Measurements from ENCODE around the gene ERBB4. TPM values are rescaled to one million over a fixed set of nuclear protein-coding genes. Genes with fewer than 3 reads are reported as not detected.

Gene ERBB4
- total and polyA plus RNA-seq, 7 donors: under 0.01 to 0.33 (median 0.08) TPM; not detected in 1

DNA sequence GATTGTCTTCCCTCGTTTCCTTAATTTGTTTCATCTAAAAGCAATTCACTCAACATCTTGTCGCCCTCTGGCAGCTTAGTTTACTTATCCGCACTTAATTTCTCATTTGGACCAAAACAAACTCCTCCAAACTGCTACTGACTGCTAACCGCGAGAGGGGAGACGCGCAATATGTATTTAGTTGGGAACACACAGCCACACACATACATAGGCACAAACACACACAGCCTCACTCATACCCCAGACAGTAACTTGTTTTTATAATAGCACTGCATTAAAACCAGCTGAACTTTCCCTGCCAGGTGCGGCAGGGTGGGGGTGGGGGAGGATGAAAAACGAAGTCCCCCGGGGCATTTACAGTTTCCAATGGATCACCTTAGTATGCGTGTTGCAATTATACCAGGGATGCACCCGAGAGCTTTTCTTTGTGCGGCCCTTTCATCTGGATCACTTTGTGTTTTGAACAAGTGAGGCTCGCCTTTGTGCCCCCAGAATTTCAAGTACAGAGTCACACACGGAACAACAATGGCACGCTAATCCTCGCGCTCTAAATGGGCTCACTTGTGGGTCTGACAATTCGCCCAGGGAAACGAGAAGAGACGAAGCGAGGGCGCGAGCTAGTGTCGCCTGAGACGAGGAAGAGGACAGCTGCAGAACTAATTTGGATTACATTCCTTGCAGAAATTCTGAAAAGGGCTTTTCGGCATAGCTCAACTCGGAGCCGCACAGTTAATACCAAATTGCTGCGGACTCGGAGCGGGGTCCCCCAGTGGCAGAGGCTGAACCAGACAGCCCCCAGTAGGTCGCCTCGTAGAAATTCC is 2.4 kb downstream of the ERBB4 start:
- no peaks in the 10 kb centered on the region for H3K36me3 ChIP-seq
- DNase-seq: no peak
- peaks cover 6 to 32% (median 11%) of the 10 kb centered on the region in 3 donors for H3K27me3 ChIP-seq
- intact Hi-C loops (cut with DNase I): loop anchor here (10.0 kb wide), 1 partner anchor 201 kb away; no protein-coding TSS in a partner anchor
- H3K27ac ChIP-seq: no peak overlapping the region
- H3K4me3 ChIP-seq: peak overlapping the region; percentile 14 to 68 (median 60)
- TF ChIP-seq, protein P1, sequence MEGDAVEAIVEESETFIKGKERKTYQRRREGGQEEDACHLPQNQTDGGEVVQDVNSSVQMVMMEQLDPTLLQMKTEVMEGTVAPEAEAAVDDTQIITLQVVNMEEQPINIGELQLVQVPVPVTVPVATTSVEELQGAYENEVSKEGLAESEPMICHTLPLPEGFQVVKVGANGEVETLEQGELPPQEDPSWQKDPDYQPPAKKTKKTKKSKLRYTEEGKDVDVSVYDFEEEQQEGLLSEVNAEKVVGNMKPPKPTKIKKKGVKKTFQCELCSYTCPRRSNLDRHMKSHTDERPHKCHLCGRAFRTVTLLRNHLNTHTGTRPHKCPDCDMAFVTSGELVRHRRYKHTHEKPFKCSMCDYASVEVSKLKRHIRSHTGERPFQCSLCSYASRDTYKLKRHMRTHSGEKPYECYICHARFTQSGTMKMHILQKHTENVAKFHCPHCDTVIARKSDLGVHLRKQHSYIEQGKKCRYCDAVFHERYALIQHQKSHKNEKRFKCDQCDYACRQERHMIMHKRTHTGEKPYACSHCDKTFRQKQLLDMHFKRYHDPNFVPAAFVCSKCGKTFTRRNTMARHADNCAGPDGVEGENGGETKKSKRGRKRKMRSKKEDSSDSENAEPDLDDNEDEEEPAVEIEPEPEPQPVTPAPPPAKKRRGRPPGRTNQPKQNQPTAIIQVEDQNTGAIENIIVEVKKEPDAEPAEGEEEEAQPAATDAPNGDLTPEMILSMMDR (IDR thresholded peaks at IDR 0.05): no peak
- TF ChIP-seq POLR2AphosphoS5 (IDR thresholded peaks at IDR 0.05) (no peak), POLR2A (IDR thresholded peaks at IDR 0.05) (no peak), EP300 (IDR thresholded peaks at IDR 0.05) (no peak)
- H3K9me3 ChIP-seq: no peaks in the 10 kb centered on the region
- 5 to 7% methylated on average over 34 of the region's 34 CpGs for WGBS, 2 donors
- H3K4me1 ChIP-seq: peaks cover 0 to 27% (median 21%) of the 10 kb centered on the region in 4 donors

DNA sequence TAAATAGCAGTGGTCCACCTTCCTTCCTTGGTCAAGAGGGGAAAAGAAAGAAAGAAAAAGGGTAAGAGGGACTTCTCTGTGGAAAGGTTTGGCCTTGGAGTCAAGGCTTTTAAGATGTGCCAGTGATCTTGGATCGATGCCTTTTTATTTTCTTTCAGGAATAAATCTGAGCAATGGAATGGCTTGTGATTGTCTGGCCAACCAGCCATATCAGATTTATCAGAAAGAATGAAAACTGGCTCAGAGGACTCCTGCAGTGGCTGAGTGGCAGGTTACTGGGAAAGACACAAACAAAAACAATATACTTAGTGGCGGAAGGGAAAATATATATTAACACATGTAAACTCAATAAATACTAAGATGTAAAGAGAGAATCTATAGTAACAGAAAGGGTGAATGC is 4.3 kb downstream of the ERBB4 start:
- WGBS, 2 donors: 89 to 91% methylated on average over 2 of the region's 2 CpGs
- TF ChIP-seq EP300 (IDR thresholded peaks at IDR 0.05): no peak
- no peak for TF ChIP-seq POLR2AphosphoS5 (IDR thresholded peaks at IDR 0.05)
- Histone ChIP-seq H3K36me3 (no peaks in the 10 kb centered on the region), H3K27me3 (peaks cover 6 to 32% (median 11%) of the 10 kb centered on the region in 3 donors), H3K4me1 (peaks cover 0 to 25% (median 21%) of the 10 kb centered on the region in 4 donors), H3K4me3 (no peak overlapping the region), H3K9me3 (no peaks in the 10 kb centered on the region), H3K27ac (no peak overlapping the region)
- intact Hi-C loops (cut with DNase I): loop anchor here (10.0 kb wide), 1 partner anchor 200 kb away; no protein-coding TSS in a partner anchor
- DNase-seq: no peak

DNA sequence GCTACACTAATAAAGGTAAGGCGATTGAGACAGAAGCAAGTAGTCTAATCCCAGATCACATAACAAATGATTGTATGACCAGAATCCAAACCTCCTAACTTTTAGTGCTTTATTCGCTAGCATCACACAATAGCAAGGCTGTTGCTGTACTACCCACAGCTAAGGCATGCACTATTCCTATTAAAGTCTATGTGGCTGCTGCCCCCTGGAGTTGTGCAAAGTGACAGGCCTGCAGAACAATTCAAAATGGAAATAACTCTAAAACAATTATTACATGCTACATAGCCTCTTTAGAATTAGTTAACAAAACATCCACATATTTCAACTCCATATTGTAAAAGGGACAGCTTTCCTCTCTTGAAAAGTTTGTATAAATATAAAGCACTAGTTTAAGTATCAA is 6.0 kb downstream of the ERBB4 start:
- Histone ChIP-seq H3K27me3 (peaks cover 2 to 22% (median 6%) of the 10 kb centered on the region in 3 donors), H3K27ac (no peak overlapping the region), H3K36me3 (no peaks in the 10 kb centered on the region), H3K4me1 (peaks cover 0 to 17% (median 13%) of the 10 kb centered on the region in 4 donors), H3K4me3 (no peak overlapping the region), H3K9me3 (no peaks in the 10 kb centered on the region)
- intact Hi-C loops (cut with DNase I): loop anchor here (10.0 kb wide), 1 partner anchor 198 kb away; no protein-coding TSS in a partner anchor
- DNase-seq: no peak
- WGBS, 2 donors: 90% methylated on average over 2 of the region's 2 CpGs
- TF ChIP-seq POLR2AphosphoS5 (IDR thresholded peaks at IDR 0.05): no peak
- TF ChIP-seq EP300 (IDR thresholded peaks at IDR 0.05): no peak
- no peak for TF ChIP-seq POLR2A (IDR thresholded peaks at IDR 0.05)
- TF ChIP-seq, protein P1 (IDR thresholded peaks at IDR 0.05): no peak

DNA sequence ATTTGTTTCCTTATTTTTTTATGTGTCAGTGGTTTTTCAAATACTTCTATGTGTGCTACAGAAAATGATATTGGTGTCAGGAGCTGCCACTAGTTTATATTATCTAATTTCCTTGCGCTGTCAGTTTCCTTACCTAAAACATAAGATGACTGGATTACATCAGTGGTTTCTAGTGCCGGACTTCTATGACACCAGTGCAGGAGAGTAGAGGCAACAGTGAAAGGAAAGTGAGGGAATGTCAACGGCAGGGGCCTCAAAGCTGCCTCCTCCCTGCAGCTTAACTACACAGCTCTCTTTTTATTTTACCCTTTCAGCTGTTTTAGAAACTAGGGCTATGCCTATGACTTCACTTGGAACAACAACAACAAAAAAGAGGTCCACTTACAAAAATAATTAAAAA is 6.5 kb downstream of the ERBB4 start:
- Histone ChIP-seq H3K27me3 (peaks cover 0 to 17% (median 6%) of the 10 kb centered on the region in 3 donors), H3K36me3 (no peaks in the 10 kb centered on the region), H3K27ac (no peak overlapping the region), H3K4me1 (peaks cover 0 to 12% (median 8%) of the 10 kb centered on the region in 4 donors), H3K9me3 (no peaks in the 10 kb centered on the region), H3K4me3 (no peak overlapping the region)
- 75 to 83% methylated on average over 3 of the region's 3 CpGs for WGBS, 2 donors
- no peak for DNase-seq
- intact Hi-C loops (cut with DNase I): loop anchor here (10.0 kb wide), 1 partner anchor 197 kb away; no protein-coding TSS in a partner anchor
- no peak for TF ChIP-seq POLR2A (IDR thresholded peaks at IDR 0.05)
- TF ChIP-seq EP300 (IDR thresholded peaks at IDR 0.05): no peak
- no peak for TF ChIP-seq POLR2AphosphoS5 (IDR thresholded peaks at IDR 0.05)
- TF ChIP-seq, protein P1 (IDR thresholded peaks at IDR 0.05): no peak

DNA sequence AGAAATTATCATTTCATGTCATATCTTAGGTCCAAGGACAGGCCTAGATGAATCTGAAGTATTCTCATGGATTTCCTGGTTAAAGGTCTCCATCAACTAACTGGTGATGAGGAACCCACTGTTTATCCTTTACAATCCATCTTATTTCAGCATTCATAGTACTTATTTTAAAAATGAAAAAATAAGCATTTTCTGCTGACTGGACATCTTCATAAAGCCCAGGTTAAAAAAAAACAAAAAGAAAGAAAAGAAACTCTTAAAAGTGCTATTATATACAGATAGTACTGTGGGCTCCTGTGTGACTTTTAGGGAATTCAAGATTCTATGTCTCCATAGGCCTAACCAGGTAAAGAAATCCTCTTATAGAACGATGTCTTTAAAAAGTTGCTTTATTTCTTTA is 7.1 kb downstream of the ERBB4 start:
- WGBS, 2 donors: 90 to 95% methylated on average over 1 of the region's 1 CpG

More for the DNA sequence above, 7.1 kb downstream of the ERBB4 start:
- no peaks in the 10 kb centered on the region for H3K9me3 ChIP-seq
- intact Hi-C loops (cut with DNase I): loop anchor here (10.0 kb wide), 1 partner anchor 197 kb away; no protein-coding TSS in a partner anchor
- TF ChIP-seq POLR2AphosphoS5 (IDR thresholded peaks at IDR 0.05): no peak
- no peak for TF ChIP-seq POLR2A (IDR thresholded peaks at IDR 0.05)
- TF ChIP-seq, protein P1 (IDR thresholded peaks at IDR 0.05): no peak
- no peak for TF ChIP-seq EP300 (IDR thresholded peaks at IDR 0.05)
- H3K4me1 ChIP-seq: peaks cover 0 to 6% (median 2%) of the 10 kb centered on the region in 4 donors
- H3K36me3 ChIP-seq: no peaks in the 10 kb centered on the region
- no peak overlapping the region for H3K4me3 ChIP-seq
- no peak for DNase-seq
- no peak overlapping the region for H3K27ac ChIP-seq
- peaks cover 0 to 11% (median 6%) of the 10 kb centered on the region in 3 donors for H3K27me3 ChIP-seq
